Kidney epithelial cell (primary cell): ENCODE results near the gene ANKMY1. TPM values are rescaled to one million over a fixed set of nuclear protein-coding genes. Genes with fewer than 3 reads are reported as not detected.
A peak's percentile ranks its signal among the peaks of the same experiment; 100 is the strongest.

Experiments used
- DNase-seq: peaks from one replicate; pipeline ENCODE4 v3.0.0-alpha.2; 2010; ENCODE audit warnings: low read depth
- H3K27me3 ChIP-seq: 2 replicates; pipeline ENCODE4 v1.6.0; 2011; ENCODE audit warnings: low read length; ENCODE audit not compliant: control insufficient read depth, insufficient read depth
- H3K36me3 ChIP-seq: 2 replicates; pipeline ENCODE4 v1.5.1; 2011; ENCODE audit warnings: low read length; ENCODE audit not compliant: control insufficient read depth, insufficient read depth
- H3K4me3 ChIP-seq: 2 replicates; pipeline ENCODE4 v1.5.1; 2011; ENCODE audit warnings: low read depth, mild to moderate bottlenecking, control low read depth, low read length
- total RNA-seq: library from RNA; depleted of rRNA; stranded (reverse); fragments of >200 nt; gene quantifications from 2 replicates; pipeline ENCODE4 v1.2.3, GENCODE V29; 2015
- TF ChIP-seq, protein P1 (sequence below): IDR thresholded peaks from 2 replicates; pipeline ENCODE4 v1.5.1; 2011; ENCODE audit warnings: mild to moderate bottlenecking, moderate library complexity, low read length, control low read depth, inconsistent platforms; ENCODE audit not compliant: insufficient read depth, poor library complexity, severe bottlenecking

ANKMY1 gene
- total RNA-seq, 1 donor from 2014 or later: 7.1 TPM

DNA sequence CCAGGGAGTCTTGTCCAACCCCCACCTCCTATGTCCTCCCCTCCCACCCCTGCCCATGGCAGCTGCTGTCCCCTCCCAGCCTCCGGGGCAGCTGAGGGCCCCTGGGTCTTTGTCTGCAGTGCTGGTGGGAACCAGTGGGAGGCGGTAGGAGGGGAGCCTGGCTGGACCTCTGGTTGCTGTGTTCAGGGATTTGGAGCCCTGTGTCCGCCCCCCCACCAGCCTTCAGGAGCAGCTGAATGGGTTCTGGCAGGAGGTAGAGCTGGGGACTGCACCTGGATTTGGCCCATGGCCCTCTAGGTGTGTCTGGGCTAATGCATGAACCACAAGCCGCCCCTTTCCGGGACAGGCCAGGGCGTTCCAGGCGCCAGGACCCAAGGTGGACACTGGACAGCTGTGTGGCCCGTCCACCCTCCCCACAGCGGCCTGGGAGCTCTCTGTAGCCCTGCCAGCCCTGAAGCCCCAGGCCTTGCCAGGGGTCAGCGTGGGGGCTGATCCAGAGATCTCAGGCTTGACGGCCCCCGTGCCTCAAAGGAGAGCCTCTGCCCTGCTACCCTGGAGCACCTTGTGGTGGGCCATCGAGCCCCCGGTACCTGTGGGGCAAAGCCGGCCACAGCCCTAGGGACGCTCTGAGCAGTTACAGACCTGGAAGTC lies 96.9 kb downstream of the ANKMY1 start:
- DNase-seq: no peak
- Histone ChIP-seq H3K4me3 (no peak overlapping the region), H3K36me3 (no peaks in the 10 kb centered on the region), H3K27me3 (peaks cover 4% of the 10 kb centered on the region)
- TF ChIP-seq, protein P1, sequence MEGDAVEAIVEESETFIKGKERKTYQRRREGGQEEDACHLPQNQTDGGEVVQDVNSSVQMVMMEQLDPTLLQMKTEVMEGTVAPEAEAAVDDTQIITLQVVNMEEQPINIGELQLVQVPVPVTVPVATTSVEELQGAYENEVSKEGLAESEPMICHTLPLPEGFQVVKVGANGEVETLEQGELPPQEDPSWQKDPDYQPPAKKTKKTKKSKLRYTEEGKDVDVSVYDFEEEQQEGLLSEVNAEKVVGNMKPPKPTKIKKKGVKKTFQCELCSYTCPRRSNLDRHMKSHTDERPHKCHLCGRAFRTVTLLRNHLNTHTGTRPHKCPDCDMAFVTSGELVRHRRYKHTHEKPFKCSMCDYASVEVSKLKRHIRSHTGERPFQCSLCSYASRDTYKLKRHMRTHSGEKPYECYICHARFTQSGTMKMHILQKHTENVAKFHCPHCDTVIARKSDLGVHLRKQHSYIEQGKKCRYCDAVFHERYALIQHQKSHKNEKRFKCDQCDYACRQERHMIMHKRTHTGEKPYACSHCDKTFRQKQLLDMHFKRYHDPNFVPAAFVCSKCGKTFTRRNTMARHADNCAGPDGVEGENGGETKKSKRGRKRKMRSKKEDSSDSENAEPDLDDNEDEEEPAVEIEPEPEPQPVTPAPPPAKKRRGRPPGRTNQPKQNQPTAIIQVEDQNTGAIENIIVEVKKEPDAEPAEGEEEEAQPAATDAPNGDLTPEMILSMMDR: peak; percentile 14

DNA sequence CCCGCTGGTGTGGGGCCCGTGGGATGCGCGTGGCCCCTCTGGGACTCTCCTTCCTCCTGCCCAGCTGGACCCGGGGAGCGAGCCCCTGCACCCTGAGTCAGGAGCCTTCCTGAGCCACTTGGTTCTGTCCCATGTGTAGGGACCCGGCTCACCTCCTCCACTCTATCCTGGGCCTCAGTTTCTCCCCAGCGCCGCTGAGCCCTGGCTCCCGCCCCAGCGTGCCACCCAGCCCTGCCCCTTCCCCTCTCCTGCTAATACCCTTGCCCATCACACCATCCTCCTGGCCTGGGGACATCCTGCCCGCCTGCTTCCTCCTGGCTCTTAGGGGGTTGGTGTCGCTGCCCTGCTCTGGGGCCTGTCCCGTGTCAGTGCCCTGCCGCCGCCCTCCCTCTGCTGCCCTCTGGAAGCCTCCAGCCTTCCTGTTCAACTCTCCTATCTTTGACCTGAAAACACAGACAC lies 97.5 kb downstream of the ANKMY1 start:
- Histone ChIP-seq H3K27me3 (peaks cover 10% of the 10 kb centered on the region), H3K4me3 (no peak overlapping the region), H3K36me3 (no peaks in the 10 kb centered on the region)
- DNase-seq: no peak
- TF ChIP-seq, protein P1: no peak

DNA sequence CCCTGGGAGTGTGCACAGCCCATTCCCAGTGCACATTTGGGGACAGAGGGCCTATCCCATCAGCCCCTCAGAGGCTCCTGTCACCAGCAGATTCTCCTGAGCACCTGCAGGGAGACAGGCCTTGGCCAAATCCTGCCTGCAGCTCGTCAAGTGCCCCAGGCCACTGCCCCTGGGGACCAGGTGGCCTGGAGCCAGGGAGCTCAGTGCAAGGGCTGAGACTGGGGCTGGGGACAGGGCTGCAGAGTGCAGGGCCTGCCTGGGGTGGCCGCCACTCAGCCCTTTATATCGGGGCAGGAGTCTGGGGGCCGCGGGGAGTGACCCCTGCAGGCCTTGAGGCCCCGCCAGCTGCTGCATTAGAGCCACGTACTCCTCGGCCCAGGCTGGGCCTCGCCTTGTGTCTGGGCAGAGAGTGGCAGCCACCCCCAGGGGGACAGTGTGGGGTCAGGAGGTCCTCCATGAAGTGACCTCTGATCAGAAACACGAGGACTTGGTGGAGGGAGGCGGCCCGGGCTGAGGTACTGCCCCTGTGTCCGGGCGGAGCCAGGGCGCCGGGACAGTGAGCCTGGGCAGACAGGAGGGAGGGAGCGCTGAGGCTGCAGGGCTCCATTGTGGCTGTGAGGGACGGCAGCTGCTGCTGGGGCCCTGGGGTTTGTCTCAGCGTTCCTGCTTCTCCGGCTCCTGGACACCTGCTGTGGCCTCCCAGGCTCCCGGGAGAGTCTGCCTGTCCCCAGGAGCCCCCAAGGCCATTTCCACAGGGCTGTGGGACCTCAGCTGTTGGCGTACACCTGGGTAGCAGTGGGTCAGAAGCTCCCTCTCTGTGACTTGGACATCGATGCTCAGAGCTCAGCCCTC lies 98.2 kb downstream of the ANKMY1 start:
- TF ChIP-seq, protein P1: no peak
- Histone ChIP-seq H3K4me3 (no peak overlapping the region), H3K27me3 (peaks cover 16% of the 10 kb centered on the region), H3K36me3 (no peaks in the 10 kb centered on the region)
- DNase-seq: no peak

- Histone ChIP-seq H3K4me3 (no peak overlapping the region), H3K27me3 (peaks cover 23% of the 10 kb centered on the region), H3K36me3 (no peaks in the 10 kb centered on the region)
- DNase-seq: no peak
- TF ChIP-seq, protein P1: no peak
Observed at GRCh38 chr2:240458900-240459391, 98.8 kb downstream of the ANKMY1 start.

DNA sequence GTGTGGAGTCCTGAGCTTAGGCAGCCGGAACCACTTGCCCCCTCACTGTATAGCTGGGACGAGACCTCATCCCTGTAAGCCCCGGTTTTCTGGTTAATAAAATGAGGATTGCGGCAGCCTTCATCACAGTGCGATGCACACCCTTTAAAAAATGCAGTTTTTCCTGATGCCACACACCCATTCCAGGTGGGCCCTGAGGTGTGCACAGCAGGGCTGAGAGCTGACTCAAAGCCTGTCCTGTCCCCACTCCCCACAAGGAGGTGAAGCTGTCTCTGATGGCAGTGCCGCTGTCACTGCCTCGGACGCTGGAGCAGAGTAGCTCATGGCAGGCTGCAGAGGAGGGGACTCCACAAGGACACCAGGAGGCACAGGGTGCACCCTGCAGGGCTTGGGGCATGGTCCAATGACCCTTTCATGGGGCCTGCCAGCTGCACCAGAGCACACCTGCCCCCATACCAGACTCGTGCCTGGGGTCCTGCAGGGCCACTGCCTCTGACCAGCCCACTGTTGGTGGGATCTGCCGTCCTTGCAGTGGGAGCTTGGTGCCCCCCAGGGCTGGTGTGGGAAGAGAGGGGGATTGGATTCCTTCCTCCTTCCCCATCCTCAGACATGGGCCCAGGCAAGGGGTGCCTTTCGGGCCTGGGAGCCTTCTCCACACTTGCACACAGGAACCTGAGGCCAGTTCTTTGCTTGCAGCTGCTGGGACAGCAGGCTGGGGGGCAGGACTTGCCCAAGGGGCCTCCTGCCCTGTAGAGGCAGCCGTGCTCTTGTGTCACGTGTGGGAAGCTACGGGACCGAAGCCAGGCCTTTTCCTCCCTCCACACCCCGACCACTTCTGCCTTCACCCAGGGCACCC lies 99.5 kb downstream of the ANKMY1 start:
- Histone ChIP-seq H3K36me3 (no peaks in the 10 kb centered on the region), H3K27me3 (peaks cover 26% of the 10 kb centered on the region), H3K4me3 (no peak overlapping the region)
- DNase-seq: no peak
- TF ChIP-seq, protein P1: no peak
